SH-SY5Y (cell line): ENCODE data around the gene CNTFR.

Experiments used
- GATA2 ChIP-seq: IDR thresholded peaks from 2 replicates; pipeline ENCODE4 v1.6.1; 2011; ENCODE audit warnings: mild to moderate bottlenecking, low read depth, low read length
- GATA3 ChIP-seq: IDR thresholded peaks from 2 replicates; pipeline ENCODE4 v1.6.1; 2011; ENCODE audit warnings: low read depth, mild to moderate bottlenecking, low read length, moderate library complexity

- TF ChIP-seq GATA2: no peak
- no peak for TF ChIP-seq GATA3
Measured at GRCh38 chr9:34555002-34555348, 34.5 kb downstream of the CNTFR start.
